Activated gamma-delta T cell (primary cell): ENCODE measurements around the gene RALY.

Experiments used
- DNase-seq: peaks from one replicate; lab custom pipeline; 2025; lab: John Stamatoyannopoulos, UW

Gene RALY

GRCh38 chr20:34076952-34077351, 83.2 kb downstream of the RALY start:
- no peak for DNase-seq

GRCh38 chr20:34078540-34078939, 84.8 kb downstream of the RALY start:
- no peak for DNase-seq

- DNase-seq, result no peak
These were observed 86.1 kb downstream of the RALY start for GRCh38 chr20:34079818-34080217.

GRCh38 chr20:34082232-34082887, 88.6 kb downstream of the RALY start:
- no peak for DNase-seq

- DNase-seq, result no peak
These were observed 89.4 kb downstream of the RALY start for GRCh38 chr20:34083137-34083536.

GRCh38 chr20:34083781-34084180, 90.1 kb downstream of the RALY start:
- no peak for DNase-seq

GRCh38 chr20:34084227-34084923, 90.7 kb downstream of the RALY start:
- DNase-seq, result no peak

- no peak for DNase-seq
These were observed 91.9 kb downstream of the RALY start for GRCh38 chr20:34085544-34086040.

- no peak for DNase-seq
These were observed 94.8 kb downstream of the RALY start for GRCh38 chr20:34088305-34089174.

GRCh38 chr20:34089175-34089479, 95.4 kb downstream of the RALY start:
- no peak for DNase-seq

- no peak for DNase-seq
These were observed 96.1 kb downstream of the RALY start for GRCh38 chr20:34089655-34090345.

GRCh38 chr20:34090645-34091044, 96.9 kb downstream of the RALY start:
- no peak for DNase-seq

GRCh38 chr20:34091637-34092200, 98.0 kb downstream of the RALY start:
- DNase-seq, result no peak

- DNase-seq, result no peak
These were observed 100.2 kb downstream of the RALY start for GRCh38 chr20:34093895-34094294.

GRCh38 chr20:34095825-34096224, 102.1 kb downstream of the RALY start:
- DNase-seq, result no peak

GRCh38 chr20:34096699-34097444, 103.2 kb downstream of the RALY start:
- no peak for DNase-seq

- no peak for DNase-seq
These were observed 104.9 kb downstream of the RALY start for GRCh38 chr20:34098570-34098969.

GRCh38 chr20:34099675-34100074, 106.0 kb downstream of the RALY start:
- no peak for DNase-seq

GRCh38 chr20:34100576-34100975, 106.9 kb downstream of the RALY start:
- DNase-seq, result no peak

- no peak for DNase-seq
These were observed 108.6 kb downstream of the RALY start for GRCh38 chr20:34102342-34102741.

GRCh38 chr20:34104059-34104458, 110.3 kb downstream of the RALY start:
- no peak for DNase-seq
